Hepatocyte (in vitro differentiated cells): ENCODE measurements around the gene HSPB7. TPM values are rescaled to one million over a fixed set of nuclear protein-coding genes. Genes with fewer than 3 reads are reported as not detected.
A peak's percentile ranks its signal among the peaks of the same experiment; 100 is the strongest.

Source experiments
- DNase-seq: peaks from one replicate; pipeline ENCODE4 v3.0.0-alpha.2; 2016; ENCODE audit warnings: low spot score
- H2AFZ ChIP-seq: fragments of 200-600 bp; sonication (generic); 2 replicates; pipeline ENCODE4 v1.6.0; 2016; ENCODE audit warnings: antibody characterized with exemption, mild to moderate bottlenecking
- H3K27ac ChIP-seq: fragments of 200-600 bp; sonication (generic); 2 replicates; pipeline ENCODE4 v1.5.1; 2016; ENCODE audit warnings: mild to moderate bottlenecking
- H3K27me3 ChIP-seq: fragments of 200-600 bp; sonication (generic); 2 replicates; pipeline ENCODE4 v1.6.1; 2016
- H3K36me3 ChIP-seq: fragments of 200-600 bp; sonication (generic); replicated peaks from 2 replicates; pipeline ENCODE4 v1.5.1; 2016; ENCODE audit warnings: low read depth; ENCODE audit not compliant: insufficient read depth
- H3K4me1 ChIP-seq: fragments of 200-600 bp; sonication (generic); 2 replicates; pipeline ENCODE4 v1.5.1; 2016; ENCODE audit warnings: mild to moderate bottlenecking, moderate library complexity; ENCODE audit not compliant: insufficient read depth
- H3K4me2 ChIP-seq: fragments of 200-600 bp; sonication (generic); 2 replicates; pipeline ENCODE4 v1.6.0; 2016
- H3K4me3 ChIP-seq: fragments of 200-600 bp; sonication (generic); 2 replicates; pipeline ENCODE4 v1.5.1; 2016; ENCODE audit warnings: mild to moderate bottlenecking
- H3K79me2 ChIP-seq: fragments of 200-600 bp; sonication (generic); 2 replicates; pipeline ENCODE4 v1.6.0; 2017; ENCODE audit warnings: mild to moderate bottlenecking
- H3K9me2 ChIP-seq: fragments of 200-600 bp; sonication (generic); replicated peaks from 2 replicates; pipeline ENCODE4 v1.6.0; 2017; ENCODE audit warnings: mild to moderate bottlenecking; ENCODE audit not compliant: insufficient read depth
- H3K9me3 ChIP-seq: fragments of 200-600 bp; sonication (generic); 2 replicates; pipeline ENCODE4 v1.5.1; 2016; ENCODE audit warnings: low read depth, mild to moderate bottlenecking
- H4K20me1 ChIP-seq: fragments of 200-600 bp; sonication (generic); 2 replicates; pipeline ENCODE4 v1.6.0; 2016; ENCODE audit warnings: mild to moderate bottlenecking; ENCODE audit not compliant: insufficient read depth, poor library complexity, severe bottlenecking
- EZH2 ChIP-seq: fragments of 200-600 bp; sonication (generic); IDR thresholded peaks from 2 replicates; pipeline ENCODE4 v1.6.1; 2016; ENCODE audit warnings: antibody characterized with exemption, mild to moderate bottlenecking, borderline replicate concordance
- EZH2phosphoT487 ChIP-seq: fragments of 200-600 bp; sonication (generic); IDR thresholded peaks from one replicate; pipeline ENCODE4 v1.6.1; 2018; ENCODE audit warnings: antibody characterized with exemption, mild to moderate bottlenecking, low read depth, moderate library complexity; ENCODE audit not compliant: unreplicated experiment, severe bottlenecking
- WGBS: methylation state at CpG from one replicate; pipeline ENCODE4 v1.1.6; 2016; ENCODE audit warnings: low lambda C conversion rate; ENCODE audit errors: missing lambda C conversion rate; 5-methylcytosine and 5-hydroxymethylcytosine counted together
- polyA plus RNA-seq: library from polyadenylated mRNA; unstranded; fragments of >200 nt; fragmentation: Nextera tagmentation; extraction: Ambion mirVana; gene quantifications from 2 replicates; pipeline ENCODE4 v1.2.1, GENCODE V29; 2016
- total RNA-seq: library from RNA; depleted of rRNA; stranded (reverse); fragments of >200 nt; gene quantifications from 2 replicates; pipeline ENCODE4 v1.2.3, GENCODE V29; 2014
- TF ChIP-seq, protein P1 (sequence below): fragments of 200-600 bp; sonication (generic); IDR thresholded peaks from 2 replicates; pipeline ENCODE4 v1.5.1; 2016; ENCODE audit warnings: antibody characterized with exemption, mild to moderate bottlenecking; ENCODE audit not compliant: poor library complexity

Gene HSPB7
- total and polyA plus RNA-seq, 2 experiments from 2014 or later = 17.4 to 59.4 TPM

DNA sequence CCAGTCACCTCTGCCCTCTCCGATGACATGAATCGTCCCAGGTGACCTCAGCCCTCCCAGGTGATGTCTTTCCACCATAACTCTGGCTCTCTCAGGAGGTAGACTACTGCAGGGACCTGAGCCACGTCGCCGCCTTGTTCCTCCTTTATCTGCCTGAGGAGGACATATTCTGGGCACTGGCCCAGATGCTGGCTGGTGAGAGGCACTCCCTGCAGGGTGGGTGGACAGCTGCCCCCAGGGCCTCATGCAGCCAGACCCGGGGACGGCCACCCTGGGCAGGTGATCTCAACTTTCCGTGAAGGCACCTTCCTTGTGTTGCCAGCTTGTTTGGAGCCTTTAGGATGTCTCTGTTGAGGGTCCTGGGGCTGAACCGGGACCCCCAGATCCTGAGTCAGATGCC, 28.1 kb downstream of the HSPB7 start:
- Histone ChIP-seq H3K9me2 (no peaks in the 10 kb centered on the region), H3K79me2 (no peaks in the 10 kb centered on the region), H3K9me3 (no peaks in the 10 kb centered on the region), H3K27ac (no peak overlapping the region), H3K4me2 (no peak overlapping the region), H2AFZ (no peak overlapping the region), H3K4me1 (no peaks in the 10 kb centered on the region), H4K20me1 (no peaks in the 10 kb centered on the region), H3K4me3 (no peak overlapping the region), H3K27me3 (no peaks in the 10 kb centered on the region), H3K36me3 (no peaks in the 10 kb centered on the region)
- 88% methylated on average over 9 of the region's 9 CpGs for WGBS
- TF ChIP-seq EZH2 (no peak), EZH2phosphoT487 (no peak)
- TF ChIP-seq, protein P1, sequence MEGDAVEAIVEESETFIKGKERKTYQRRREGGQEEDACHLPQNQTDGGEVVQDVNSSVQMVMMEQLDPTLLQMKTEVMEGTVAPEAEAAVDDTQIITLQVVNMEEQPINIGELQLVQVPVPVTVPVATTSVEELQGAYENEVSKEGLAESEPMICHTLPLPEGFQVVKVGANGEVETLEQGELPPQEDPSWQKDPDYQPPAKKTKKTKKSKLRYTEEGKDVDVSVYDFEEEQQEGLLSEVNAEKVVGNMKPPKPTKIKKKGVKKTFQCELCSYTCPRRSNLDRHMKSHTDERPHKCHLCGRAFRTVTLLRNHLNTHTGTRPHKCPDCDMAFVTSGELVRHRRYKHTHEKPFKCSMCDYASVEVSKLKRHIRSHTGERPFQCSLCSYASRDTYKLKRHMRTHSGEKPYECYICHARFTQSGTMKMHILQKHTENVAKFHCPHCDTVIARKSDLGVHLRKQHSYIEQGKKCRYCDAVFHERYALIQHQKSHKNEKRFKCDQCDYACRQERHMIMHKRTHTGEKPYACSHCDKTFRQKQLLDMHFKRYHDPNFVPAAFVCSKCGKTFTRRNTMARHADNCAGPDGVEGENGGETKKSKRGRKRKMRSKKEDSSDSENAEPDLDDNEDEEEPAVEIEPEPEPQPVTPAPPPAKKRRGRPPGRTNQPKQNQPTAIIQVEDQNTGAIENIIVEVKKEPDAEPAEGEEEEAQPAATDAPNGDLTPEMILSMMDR = no peak
- no peak for DNase-seq

DNA sequence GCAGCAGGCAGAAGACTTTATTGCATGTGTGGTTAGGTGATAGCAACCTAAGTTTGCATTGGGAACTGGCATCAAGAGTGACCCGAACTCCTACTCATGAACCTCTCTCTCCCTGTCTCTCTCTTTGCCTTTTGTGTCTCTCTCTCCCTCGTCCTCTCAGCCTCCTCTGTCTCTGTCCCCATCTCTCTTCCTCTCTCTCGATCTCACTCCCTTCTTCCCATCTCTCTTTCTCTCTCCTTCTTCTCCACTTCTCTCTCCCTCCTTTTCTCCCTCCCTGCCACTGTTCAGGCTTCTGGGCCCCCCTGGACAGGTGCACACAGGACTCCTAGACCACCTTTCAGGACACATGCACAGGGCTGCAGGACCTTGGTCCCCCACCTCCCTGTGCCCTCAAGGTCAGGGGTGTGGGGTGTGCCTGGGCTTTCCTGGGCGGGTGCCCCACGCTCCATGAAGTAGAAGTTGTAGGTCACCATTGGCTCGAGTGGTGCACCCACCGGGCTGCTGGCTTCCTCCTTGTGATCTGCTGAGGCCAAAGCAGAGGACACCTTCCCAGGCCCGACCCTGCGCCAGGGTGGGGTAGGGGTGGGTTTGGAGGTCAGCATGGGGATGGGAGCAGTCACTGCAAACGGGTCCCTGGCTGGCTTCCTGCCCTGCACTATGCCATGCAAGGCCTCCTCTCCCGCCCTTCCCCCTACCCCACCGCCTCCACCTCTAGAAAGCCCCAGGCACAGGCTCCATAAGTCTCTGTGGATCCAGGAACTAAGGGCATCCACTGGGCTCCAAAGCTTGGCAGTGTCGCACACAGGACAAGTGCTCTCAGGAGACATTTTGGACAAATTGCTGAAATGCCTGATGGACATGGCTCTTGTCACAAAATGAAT, 28.7 kb downstream of the HSPB7 start:
- Histone ChIP-seq H4K20me1 (no peaks in the 10 kb centered on the region), H3K9me2 (no peaks in the 10 kb centered on the region), H3K27me3 (no peaks in the 10 kb centered on the region), H3K4me3 (no peak overlapping the region), H3K36me3 (no peaks in the 10 kb centered on the region), H3K4me2 (no peak overlapping the region), H3K9me3 (no peaks in the 10 kb centered on the region), H2AFZ (no peak overlapping the region), H3K27ac (no peak overlapping the region), H3K79me2 (no peaks in the 10 kb centered on the region), H3K4me1 (no peaks in the 10 kb centered on the region)
- TF ChIP-seq EZH2phosphoT487 = no peak
- no peak for TF ChIP-seq EZH2
- TF ChIP-seq, protein P1 = no peak
- WGBS = 92% methylated on average over 11 of the region's 13 CpGs
- DNase-seq = no peak

DNA sequence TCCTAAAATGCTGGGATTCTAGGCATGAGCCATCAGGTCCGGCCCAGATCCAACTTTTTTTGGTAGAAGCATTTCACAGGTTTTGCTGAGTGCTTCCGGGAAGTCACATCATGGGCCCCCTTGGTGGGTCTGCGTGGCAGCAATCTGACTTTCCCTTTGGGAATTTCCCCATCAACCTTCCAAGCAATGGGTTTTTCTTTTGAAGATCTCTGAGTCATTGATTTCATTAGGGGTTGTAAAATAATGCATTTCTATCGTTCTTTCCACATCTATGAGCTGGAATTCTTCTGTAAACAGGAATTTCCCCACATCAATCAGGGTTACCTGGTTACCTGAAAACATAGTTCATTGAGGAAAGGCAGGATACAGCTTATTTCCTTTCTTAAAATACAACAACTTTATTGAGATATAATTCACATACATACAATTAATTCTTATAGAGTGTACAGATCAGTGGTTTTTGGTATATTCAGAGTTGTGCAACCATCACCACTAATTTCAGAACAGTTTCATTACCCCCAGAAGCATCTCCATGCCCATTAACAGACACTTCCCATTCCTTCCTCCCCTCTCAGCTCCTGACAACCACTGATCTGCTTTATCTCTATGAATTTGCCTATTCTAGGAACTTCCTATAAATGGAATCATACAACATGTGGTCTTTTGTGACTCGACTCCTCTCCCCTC, 32.1 kb downstream of the HSPB7 start:
- no peak overlapping the region for H2AFZ ChIP-seq
- no peaks in the 10 kb centered on the region for H3K27me3 ChIP-seq
- no peaks in the 10 kb centered on the region for H3K79me2 ChIP-seq
- no peaks in the 10 kb centered on the region for H3K9me2 ChIP-seq
- H3K36me3 ChIP-seq = no peaks in the 10 kb centered on the region
- H3K4me1 ChIP-seq = no peaks in the 10 kb centered on the region
- 79% methylated on average over 4 of the region's 5 CpGs for WGBS
- DNase-seq = peak; percentile 27
- H3K27ac ChIP-seq = no peak overlapping the region
- H3K4me2 ChIP-seq = no peak overlapping the region
- no peaks in the 10 kb centered on the region for H4K20me1 ChIP-seq
- TF ChIP-seq EZH2 (no peak), EZH2phosphoT487 (no peak)
- TF ChIP-seq, protein P1 = no peak
- H3K9me3 ChIP-seq = no peaks in the 10 kb centered on the region
- no peak overlapping the region for H3K4me3 ChIP-seq
